Measurements from ENCODE around the gene THOC3. TPM values are rescaled to one million over a fixed set of nuclear protein-coding genes. Genes with fewer than 3 reads are reported as not detected.
A peak's percentile ranks its signal among the peaks of the same experiment; 100 is the strongest.
"Not testable (repeated sequence)": the region's sequence is repeated elsewhere in the genome, so short reads cannot be mapped to it uniquely, and the experiment has no call there.

Gene THOC3, protein sequence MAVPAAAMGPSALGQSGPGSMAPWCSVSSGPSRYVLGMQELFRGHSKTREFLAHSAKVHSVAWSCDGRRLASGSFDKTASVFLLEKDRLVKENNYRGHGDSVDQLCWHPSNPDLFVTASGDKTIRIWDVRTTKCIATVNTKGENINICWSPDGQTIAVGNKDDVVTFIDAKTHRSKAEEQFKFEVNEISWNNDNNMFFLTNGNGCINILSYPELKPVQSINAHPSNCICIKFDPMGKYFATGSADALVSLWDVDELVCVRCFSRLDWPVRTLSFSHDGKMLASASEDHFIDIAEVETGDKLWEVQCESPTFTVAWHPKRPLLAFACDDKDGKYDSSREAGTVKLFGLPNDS
- polyA plus RNA-seq (2011; rRNA removed) (38.2 and 47.7 TPM in 2 replicates), polyA minus RNA-seq (2011; rRNA and poly(A)+ RNA removed) (10.8 and 13.0 TPM in 2 replicates)

DNA sequence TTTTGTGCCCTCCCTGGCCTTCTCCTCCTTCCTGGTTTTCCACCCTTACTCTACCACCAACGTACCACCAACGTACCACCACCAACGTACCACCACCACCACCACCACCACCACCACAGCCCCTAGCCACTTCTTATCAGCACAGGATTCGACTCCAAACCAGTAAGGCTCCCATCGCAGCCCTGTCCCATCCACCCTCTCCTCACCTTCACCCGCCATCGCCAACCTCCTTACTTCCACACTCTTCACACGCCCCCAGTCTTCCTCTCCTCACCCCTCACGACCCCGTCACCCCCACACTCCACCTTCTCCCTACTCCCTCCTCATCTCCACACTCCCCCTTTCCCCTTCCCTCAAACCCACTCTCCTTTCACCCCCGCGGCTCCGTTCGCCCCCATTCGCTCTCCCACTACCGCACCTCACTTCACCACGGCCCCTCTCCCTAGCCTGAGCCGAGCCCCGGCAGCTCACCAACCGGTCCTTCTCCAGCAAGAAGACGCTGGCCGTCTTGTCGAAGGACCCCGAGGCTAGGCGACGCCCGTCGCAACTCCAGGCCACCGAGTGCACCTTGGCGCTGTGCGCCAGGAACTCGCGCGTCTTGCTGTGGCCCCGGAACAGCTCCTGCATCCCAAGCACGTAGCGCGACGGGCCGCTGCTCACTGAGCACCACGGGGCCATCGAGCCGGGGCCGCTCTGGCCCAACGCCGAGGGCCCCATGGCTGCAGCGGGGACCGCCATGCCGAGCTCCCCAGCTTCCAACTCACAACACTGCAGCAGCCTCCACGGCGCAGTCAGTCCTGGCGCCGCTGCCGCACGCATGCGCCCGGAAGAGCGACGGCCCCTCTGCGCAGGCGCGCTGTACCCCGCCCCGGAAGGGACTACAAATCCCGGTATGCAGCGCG, at the start of gene THOC3:
Gene THOC3, minus strand, starts transcription at position 845 of the 902 bp plus-strand sequence. Its CDS starts 107 bp downstream, at position 738.
- H3K36me3 ChIP-seq (ENCODE audit: control insufficient read depth, insufficient read depth, low read length); H3K27me3 ChIP-seq (ENCODE audit: control insufficient read depth, insufficient read depth, low read length); POLR2A ChIA-PET; CTCF ChIA-PET: not testable (repeated sequence)
- H3K4me3 ChIP-seq (ENCODE audit: low read depth, low read length) = peak within 1 kb of the TSS; percentile 75
- DNase-seq (ENCODE audit: low read depth) = peak; percentile 21

- H3K27me3 ChIP-seq (ENCODE audit: control insufficient read depth, insufficient read depth, low read length); CTCF ChIA-PET; POLR2A ChIA-PET; H3K4me3 ChIP-seq (ENCODE audit: low read depth, low read length); DNase-seq (ENCODE audit: low read depth); H3K36me3 ChIP-seq (ENCODE audit: control insufficient read depth, insufficient read depth, low read length): not testable (repeated sequence)
These were observed 49.2 kb upstream of the THOC3 start for GRCh38 chr5:176017324-176017723.

DNA sequence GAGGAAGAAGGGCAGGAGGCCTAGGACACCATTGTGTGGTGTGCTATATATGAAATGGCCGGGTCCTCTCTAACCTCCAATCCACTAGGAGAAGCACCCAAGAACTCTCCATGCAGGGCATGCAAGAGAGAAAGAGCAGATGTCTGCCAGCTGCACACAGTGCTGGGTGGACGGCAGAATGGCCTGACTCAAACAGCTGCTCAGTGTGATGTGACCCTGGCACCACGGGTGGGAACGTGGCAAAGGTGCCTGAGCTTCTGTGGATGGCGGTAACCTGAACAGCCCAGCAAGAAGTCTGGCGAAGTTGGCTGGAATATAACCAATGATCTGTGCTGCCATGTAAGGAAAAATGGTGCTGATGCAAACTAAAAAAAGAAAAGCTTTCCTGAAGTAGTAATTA, 46.2 kb upstream of the THOC3 start:
- POLR2A ChIA-PET; CTCF ChIA-PET; H3K4me3 ChIP-seq (ENCODE audit: low read depth, low read length); DNase-seq (ENCODE audit: low read depth); H3K27me3 ChIP-seq (ENCODE audit: control insufficient read depth, insufficient read depth, low read length); H3K36me3 ChIP-seq (ENCODE audit: control insufficient read depth, insufficient read depth, low read length): not testable (repeated sequence)

DNA sequence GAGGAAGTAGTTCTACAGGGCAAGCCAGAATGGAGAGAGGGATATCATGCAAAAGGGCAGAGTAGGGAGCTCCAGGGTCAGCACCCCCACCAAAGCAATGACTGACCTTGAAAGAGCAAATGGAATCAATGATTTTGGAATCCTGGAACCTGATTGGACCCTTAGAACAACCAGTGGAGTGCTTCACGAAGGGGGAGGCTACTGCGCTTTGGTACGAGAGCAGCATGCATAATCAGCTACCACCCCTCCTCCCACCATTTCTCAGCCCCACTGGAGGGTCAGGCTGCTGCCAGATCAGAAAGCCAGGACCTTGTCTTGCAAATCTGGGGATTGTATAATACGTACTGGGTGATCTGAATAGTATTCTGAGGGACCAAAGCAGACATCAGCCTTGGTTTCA, 43.0 kb upstream of the THOC3 start:
- H3K27me3 ChIP-seq (ENCODE audit: control insufficient read depth, insufficient read depth, low read length); H3K4me3 ChIP-seq (ENCODE audit: low read depth, low read length); CTCF ChIA-PET; POLR2A ChIA-PET; DNase-seq (ENCODE audit: low read depth); H3K36me3 ChIP-seq (ENCODE audit: control insufficient read depth, insufficient read depth, low read length): not testable (repeated sequence)

GRCh38 chr5:176010202-176010601, 42.1 kb upstream of the THOC3 start:
- H3K36me3 ChIP-seq (ENCODE audit: control insufficient read depth, insufficient read depth, low read length); POLR2A ChIA-PET; CTCF ChIA-PET; H3K4me3 ChIP-seq (ENCODE audit: low read depth, low read length); DNase-seq (ENCODE audit: low read depth); H3K27me3 ChIP-seq (ENCODE audit: control insufficient read depth, insufficient read depth, low read length): not testable (repeated sequence)

GRCh38 chr5:176007220-176007619, 39.1 kb upstream of the THOC3 start:
- CTCF ChIA-PET; DNase-seq (ENCODE audit: low read depth); POLR2A ChIA-PET; H3K27me3 ChIP-seq (ENCODE audit: control insufficient read depth, insufficient read depth, low read length); H3K4me3 ChIP-seq (ENCODE audit: low read depth, low read length); H3K36me3 ChIP-seq (ENCODE audit: control insufficient read depth, insufficient read depth, low read length): not testable (repeated sequence)

DNA sequence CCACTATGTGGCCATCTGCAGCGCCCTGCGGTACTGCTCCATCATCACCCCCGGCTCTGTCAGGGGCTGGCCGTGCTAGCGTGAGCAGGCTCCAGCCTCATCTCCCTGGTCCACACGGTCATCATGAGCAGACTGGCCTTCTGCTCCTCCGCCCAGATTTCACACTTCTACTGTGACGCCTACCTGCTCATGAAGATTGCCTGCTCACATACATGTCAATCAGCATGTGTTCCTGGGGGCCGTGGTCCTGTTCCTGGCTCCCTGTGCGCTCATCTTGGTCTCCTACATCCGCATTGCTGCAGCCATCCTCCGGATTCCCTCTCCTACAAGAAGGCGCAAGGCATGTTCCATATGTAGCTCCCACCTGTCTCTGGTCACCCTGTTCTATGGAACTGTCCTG, 38.7 kb upstream of the THOC3 start:
- H3K27me3 ChIP-seq (ENCODE audit: control insufficient read depth, insufficient read depth, low read length); POLR2A ChIA-PET; CTCF ChIA-PET; H3K36me3 ChIP-seq (ENCODE audit: control insufficient read depth, insufficient read depth, low read length); H3K4me3 ChIP-seq (ENCODE audit: low read depth, low read length); DNase-seq (ENCODE audit: low read depth): not testable (repeated sequence)

DNA sequence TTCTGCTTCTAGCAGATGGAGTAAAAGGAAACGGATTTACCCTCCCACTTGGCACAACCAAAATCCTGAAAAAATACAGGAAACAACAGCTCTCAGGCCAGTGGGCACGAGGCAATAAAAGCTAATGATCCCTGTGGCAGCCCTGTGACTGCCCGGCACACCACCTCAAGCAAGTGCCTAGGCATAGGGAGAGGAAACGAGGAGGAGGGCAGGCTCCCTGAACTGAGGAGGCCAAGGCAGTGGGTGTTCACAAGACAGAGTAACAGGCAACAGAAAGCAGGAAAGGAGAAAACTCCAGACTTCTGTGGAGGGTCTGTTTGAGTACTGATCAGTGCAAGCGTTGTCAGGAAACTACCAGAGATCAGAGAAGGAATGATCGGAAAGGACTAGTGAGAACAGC, 29.9 kb upstream of the THOC3 start:
- H3K27me3 ChIP-seq (ENCODE audit: control insufficient read depth, insufficient read depth, low read length); POLR2A ChIA-PET; CTCF ChIA-PET; DNase-seq (ENCODE audit: low read depth); H3K36me3 ChIP-seq (ENCODE audit: control insufficient read depth, insufficient read depth, low read length); H3K4me3 ChIP-seq (ENCODE audit: low read depth, low read length): not testable (repeated sequence)

DNA sequence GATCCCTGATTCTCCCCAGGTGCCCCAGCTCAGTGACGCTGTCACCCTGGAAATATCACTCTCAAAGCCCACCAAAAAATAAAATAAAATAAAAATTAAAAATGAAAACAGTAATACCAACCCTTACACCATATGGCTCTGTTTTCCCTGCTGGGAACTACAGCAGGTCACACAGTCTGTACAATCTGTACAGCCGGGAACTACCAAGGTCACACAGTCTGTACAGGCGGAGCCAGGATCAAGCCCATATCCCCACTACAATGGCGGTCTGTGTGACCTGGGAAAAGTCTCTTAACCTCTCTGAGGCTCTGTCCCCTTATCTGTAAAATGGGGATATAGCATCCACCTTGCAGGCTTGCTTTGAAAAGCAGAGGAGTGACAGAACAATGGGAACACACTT, 29.4 kb upstream of the THOC3 start:
- POLR2A ChIA-PET; H3K27me3 ChIP-seq (ENCODE audit: control insufficient read depth, insufficient read depth, low read length); H3K4me3 ChIP-seq (ENCODE audit: low read depth, low read length); CTCF ChIA-PET; DNase-seq (ENCODE audit: low read depth); H3K36me3 ChIP-seq (ENCODE audit: control insufficient read depth, insufficient read depth, low read length): not testable (repeated sequence)

- DNase-seq (ENCODE audit: low read depth); H3K4me3 ChIP-seq (ENCODE audit: low read depth, low read length); POLR2A ChIA-PET; H3K36me3 ChIP-seq (ENCODE audit: control insufficient read depth, insufficient read depth, low read length); H3K27me3 ChIP-seq (ENCODE audit: control insufficient read depth, insufficient read depth, low read length); CTCF ChIA-PET: not testable (repeated sequence)
These were observed 28.7 kb upstream of the THOC3 start for GRCh38 chr5:175996791-175997190.

GRCh38 chr5:175995506-175995905, 27.4 kb upstream of the THOC3 start:
- H3K27me3 ChIP-seq (ENCODE audit: control insufficient read depth, insufficient read depth, low read length); POLR2A ChIA-PET; CTCF ChIA-PET; H3K4me3 ChIP-seq (ENCODE audit: low read depth, low read length); H3K36me3 ChIP-seq (ENCODE audit: control insufficient read depth, insufficient read depth, low read length); DNase-seq (ENCODE audit: low read depth): not testable (repeated sequence)

GRCh38 chr5:175979371-175979995, 11.4 kb upstream of the THOC3 start:
- H3K4me3 ChIP-seq (ENCODE audit: low read depth, low read length); CTCF ChIA-PET; POLR2A ChIA-PET; DNase-seq (ENCODE audit: low read depth); H3K27me3 ChIP-seq (ENCODE audit: control insufficient read depth, insufficient read depth, low read length); H3K36me3 ChIP-seq (ENCODE audit: control insufficient read depth, insufficient read depth, low read length): not testable (repeated sequence)

GRCh38 chr5:175968381-175968780, 266 bp upstream of the THOC3 start:
- H3K36me3 ChIP-seq (ENCODE audit: control insufficient read depth, insufficient read depth, low read length); POLR2A ChIA-PET; H3K27me3 ChIP-seq (ENCODE audit: control insufficient read depth, insufficient read depth, low read length); DNase-seq (ENCODE audit: low read depth); CTCF ChIA-PET: not testable (repeated sequence)
- H3K4me3 ChIP-seq (ENCODE audit: low read depth, low read length) = peak overlapping the region; percentile 27
